SH-SY5Y (cell line): ENCODE results near the gene KICS2.

ENCODE experiments used
- GATA2 ChIP-seq: IDR thresholded peaks from 2 replicates; pipeline ENCODE4 v1.6.1; 2011; ENCODE audit warnings: mild to moderate bottlenecking, low read depth, low read length
- GATA3 ChIP-seq: IDR thresholded peaks from 2 replicates; pipeline ENCODE4 v1.6.1; 2011; ENCODE audit warnings: low read depth, mild to moderate bottlenecking, low read length, moderate library complexity

DNA sequence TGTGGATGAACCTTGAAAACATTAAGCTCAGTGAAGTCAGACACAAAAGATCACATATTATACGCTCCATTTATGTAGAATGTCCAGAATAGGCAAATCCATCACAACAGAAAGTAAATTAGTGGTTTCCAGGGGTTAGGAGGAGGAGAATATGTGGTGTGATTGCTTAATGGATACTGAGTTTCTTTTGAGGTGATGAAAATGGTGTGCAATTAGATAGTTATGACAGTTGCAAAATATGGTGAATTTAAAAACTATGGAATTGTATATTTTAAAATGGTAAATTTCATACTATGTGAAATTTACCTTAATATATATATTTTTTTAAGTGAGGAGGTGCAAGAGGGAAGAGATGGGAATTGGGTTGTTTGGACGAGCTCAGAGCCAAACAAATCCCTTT, 46.3 kb upstream of the KICS2 start:
- TF ChIP-seq GATA2 (no peak), GATA3 (no peak)
